H1 (cell line): ENCODE data around the gene FOXN3.

Experiments
- EP300 ChIP-seq, 2 experiments: IDR thresholded peaks; 1 replicate in 1 of 2; 2 replicates in 1 of 2; pipeline ENCODE4 v1.6.1; 2011 to 2012; ENCODE audit warnings: low read depth in 2 of 2, low read length in 2 of 2, mild to moderate bottlenecking in 2 of 2, borderline replicate concordance in 1 of 2, inconsistent platforms in 1 of 2, moderate library complexity in 1 of 2
- EZH2 ChIP-seq: fragments of 200-600 bp; sonication (generic); IDR thresholded peaks from 2 replicates; pipeline ENCODE4 v1.7.1; 2012; ENCODE audit warnings: low read depth, mild to moderate bottlenecking, moderate library complexity, low read length, inconsistent platforms; ENCODE audit not compliant: severe bottlenecking
- POLR2A ChIP-seq, 2 experiments: IDR thresholded peaks; 1 replicate in 1 of 2; 2 replicates in 1 of 2; pipeline ENCODE4 v1.6.1; 2011; ENCODE audit warnings: low read depth in 2 of 2, low read length in 2 of 2, mild to moderate bottlenecking in 2 of 2; ENCODE audit errors: control extremely low read depth in 1 of 2
- RAD21 ChIP-seq, 2 experiments: IDR thresholded peaks in 1 of 2; conservative IDR thresholded peaks in 1 of 2; 2 replicates each; pipeline ENCODE4 v1.6.1; 2011; ENCODE audit warnings: low read depth in 2 of 2, low read length in 2 of 2, improper control_type of control experiment in 1 of 2, inconsistent platforms in 1 of 2, mild to moderate bottlenecking in 1 of 2, moderate library complexity in 1 of 2
- RFX5 ChIP-seq: IDR thresholded peaks from 2 replicates; pipeline ENCODE4 v1.6.1; 2011; ENCODE audit warnings: low read depth, low read length, improper control_type of control experiment, borderline replicate concordance
- TF ChIP-seq, protein P1 (sequence below), 3 experiments: IDR thresholded peaks; 1 replicate in 2 of 3; 2 replicates in 1 of 3; pipeline versions ENCODE4 v1.5.1 to v1.6.1; 2011; ENCODE audit warnings: low read length in 3 of 3, mild to moderate bottlenecking in 3 of 3, inconsistent platforms in 2 of 3, low read depth in 1 of 3, moderate library complexity in 1 of 3; ENCODE audit not compliant: insufficient read depth in 1 of 3; ENCODE audit errors: control extremely low read depth in 1 of 3

DNA sequence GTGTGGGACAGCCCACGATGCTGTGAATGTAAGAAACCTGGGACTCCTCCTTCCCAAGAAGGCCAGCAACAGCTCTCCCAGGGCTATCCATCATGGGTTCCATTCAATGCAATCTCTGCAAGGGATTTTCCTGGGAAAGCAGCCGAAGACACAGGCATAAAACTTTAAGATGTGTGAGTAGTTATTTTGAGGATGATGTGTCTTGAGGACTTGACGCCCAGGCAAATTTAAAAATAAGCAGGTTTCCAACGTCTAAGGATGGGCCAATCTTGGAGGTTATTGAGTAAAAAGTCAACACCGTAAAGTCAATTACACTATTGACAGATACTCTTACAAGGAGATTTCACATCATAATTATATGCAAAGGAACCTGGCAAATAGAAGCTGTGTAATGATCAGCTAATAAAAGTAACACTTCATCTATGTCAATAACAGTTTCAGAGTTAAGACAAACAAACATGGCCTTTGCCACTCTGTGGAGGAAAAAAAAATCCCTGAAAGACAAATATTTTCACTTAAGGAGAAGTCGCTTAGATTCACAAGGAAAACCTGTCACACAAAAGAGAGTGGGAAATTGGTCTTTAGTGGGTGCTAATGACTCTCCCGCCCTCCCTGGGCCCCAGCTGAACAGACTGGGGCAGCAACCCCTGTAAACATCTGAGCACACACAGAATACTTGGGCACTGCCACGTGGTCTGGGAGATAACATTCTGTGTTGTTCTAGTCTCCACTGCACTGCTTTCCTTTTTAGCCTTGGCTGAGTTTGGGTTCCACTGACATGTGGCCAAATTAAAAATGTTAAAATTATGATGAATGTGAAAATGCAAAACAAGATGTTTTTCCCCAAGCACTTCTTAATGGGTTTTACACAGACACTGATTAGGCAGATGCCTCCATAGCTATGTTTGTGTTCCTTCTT is 240.9 kb downstream of the FOXN3 start:
- TF ChIP-seq, protein P1, sequence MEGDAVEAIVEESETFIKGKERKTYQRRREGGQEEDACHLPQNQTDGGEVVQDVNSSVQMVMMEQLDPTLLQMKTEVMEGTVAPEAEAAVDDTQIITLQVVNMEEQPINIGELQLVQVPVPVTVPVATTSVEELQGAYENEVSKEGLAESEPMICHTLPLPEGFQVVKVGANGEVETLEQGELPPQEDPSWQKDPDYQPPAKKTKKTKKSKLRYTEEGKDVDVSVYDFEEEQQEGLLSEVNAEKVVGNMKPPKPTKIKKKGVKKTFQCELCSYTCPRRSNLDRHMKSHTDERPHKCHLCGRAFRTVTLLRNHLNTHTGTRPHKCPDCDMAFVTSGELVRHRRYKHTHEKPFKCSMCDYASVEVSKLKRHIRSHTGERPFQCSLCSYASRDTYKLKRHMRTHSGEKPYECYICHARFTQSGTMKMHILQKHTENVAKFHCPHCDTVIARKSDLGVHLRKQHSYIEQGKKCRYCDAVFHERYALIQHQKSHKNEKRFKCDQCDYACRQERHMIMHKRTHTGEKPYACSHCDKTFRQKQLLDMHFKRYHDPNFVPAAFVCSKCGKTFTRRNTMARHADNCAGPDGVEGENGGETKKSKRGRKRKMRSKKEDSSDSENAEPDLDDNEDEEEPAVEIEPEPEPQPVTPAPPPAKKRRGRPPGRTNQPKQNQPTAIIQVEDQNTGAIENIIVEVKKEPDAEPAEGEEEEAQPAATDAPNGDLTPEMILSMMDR (IDR thresholded peaks at IDR 0.05; ENCODE audit: control extremely low read depth in 1 of 3, insufficient read depth in 1 of 3, low read depth in 1 of 3, low read length in 3 of 3) = no peak
- no peak for TF ChIP-seq EZH2
- no peak for TF ChIP-seq RFX5
- TF ChIP-seq POLR2A (IDR thresholded peaks at IDR 0.05; ENCODE audit: control extremely low read depth in 1 of 2, low read depth in 2 of 2, low read length in 2 of 2) = no peak
- TF ChIP-seq RAD21 (IDR thresholded peaks at IDR 0.05 in 1 of 2, conservative IDR thresholded peaks at IDR 0.05 in 1 of 2; ENCODE audit: low read depth in 2 of 2, low read length in 2 of 2) = no peak
- TF ChIP-seq EP300 (IDR thresholded peaks at IDR 0.05; ENCODE audit: borderline replicate concordance in 1 of 2, low read depth in 2 of 2, low read length in 2 of 2) = no peak
